HG03097 (cell line): ENCODE data around the gene SLC12A2.

ENCODE experiments used
- ATAC-seq: cut with Tn5 transposase; IDR thresholded peaks from one replicate; pipeline ENCODE4 v1.9.1; 2021; ENCODE audit not compliant: unreplicated experiment, low FRiP score

Gene SLC12A2

DNA sequence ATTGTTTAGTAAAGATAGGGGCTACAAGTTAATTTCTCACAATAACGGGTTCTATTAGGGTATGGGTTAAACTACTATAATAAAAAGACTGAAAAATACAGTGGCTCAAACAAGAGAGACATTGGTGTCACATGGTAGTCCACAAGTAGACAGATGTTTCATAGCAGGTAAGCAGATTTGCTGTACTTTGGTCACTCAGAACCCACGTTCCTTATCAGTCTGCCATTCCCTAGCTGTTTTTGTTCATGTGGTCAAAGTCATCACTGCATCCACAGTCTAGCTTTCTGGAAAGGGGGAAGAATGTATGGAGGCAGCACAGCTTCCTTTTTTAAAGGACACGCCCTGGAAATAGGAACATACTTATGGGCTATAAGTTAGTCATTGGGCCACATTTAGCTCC is 73.0 kb downstream of the SLC12A2 start:
- ATAC-seq, result no peak

DNA sequence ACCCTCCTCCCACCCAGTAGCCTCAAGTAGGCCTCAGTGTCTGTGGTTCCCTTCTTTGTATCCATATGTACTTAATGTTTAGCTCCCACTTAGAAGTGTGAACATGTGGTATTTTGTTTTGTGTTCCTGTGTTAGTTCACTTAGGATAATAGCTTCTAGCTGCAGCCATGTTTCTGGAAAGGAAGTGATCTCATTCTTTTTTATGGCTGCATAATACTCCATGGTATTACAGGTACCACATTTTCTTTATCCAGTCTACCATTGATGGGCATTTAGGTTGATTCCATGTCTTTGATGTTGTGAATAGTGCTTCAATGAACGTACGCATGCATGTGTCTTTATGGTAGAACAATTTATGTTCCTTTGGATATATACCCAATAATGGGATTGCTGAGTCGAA is 74.8 kb downstream of the SLC12A2 start:
- no peak for ATAC-seq

DNA sequence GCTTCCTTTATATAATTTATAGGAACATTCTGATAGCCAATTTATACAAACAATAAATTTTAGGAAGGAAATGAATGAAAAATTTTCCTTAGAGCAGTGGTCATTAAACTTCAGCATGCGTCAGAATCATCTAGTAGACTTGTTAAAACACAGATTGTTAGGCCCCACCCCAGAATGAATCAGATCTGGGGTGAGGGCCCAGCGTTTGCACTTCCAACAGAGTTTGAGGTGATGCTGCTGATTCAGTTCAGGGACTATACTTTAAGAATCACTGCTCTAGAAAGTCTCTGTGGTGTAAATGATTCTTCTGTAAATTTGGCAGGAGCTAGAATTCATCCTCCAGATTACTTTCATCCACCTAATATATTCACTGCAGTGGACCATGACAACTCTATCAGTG is 80.4 kb downstream of the SLC12A2 start:
- no peak for ATAC-seq

DNA sequence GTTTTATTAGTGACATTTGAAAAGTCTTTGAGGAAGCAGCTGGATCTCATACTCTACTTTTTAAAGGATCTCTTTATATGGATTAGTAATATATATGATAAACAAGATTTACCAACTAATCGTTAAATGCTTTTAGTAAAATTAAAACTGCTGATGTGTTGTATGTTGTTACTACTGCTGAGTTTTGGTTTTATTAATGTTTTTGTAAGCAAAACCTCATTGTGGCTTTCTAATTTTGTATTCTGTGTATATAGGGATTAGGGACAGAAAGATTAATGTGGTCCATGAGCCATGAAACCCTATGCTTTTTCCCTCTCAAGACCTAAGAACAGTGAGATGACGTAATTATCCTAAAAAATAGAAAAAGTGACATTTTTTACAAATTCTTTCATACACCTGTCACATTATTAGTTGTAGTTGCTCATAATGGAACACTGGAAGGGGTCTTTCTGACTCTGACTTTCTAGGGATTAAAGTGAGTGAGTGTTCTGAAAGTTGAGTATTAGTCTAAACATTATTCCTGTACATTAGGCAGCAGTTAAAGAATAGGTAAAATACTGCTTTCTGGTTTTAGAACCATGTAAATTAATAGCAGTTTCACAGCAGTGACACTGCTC is 85.9 kb downstream of the SLC12A2 start:
- no peak for ATAC-seq

DNA sequence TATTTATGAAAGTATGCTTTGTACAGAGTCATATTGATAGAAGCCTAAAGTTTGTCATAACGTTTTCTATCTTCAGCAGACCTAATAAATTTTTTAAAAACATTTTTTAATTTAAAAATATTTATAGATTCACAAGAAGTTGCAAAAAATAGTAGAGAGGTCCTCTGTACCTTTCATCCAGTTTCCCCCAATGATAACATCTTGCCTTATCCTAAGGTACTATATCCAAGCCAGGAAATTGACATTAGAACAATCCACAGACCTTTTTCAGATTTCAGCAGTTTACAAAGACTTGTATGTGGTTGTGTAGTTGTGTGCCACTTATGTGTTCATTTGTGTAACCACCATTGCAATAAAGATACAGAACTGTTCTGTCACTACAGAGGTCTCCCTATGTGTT is 88.5 kb downstream of the SLC12A2 start:
- ATAC-seq, result no peak

DNA sequence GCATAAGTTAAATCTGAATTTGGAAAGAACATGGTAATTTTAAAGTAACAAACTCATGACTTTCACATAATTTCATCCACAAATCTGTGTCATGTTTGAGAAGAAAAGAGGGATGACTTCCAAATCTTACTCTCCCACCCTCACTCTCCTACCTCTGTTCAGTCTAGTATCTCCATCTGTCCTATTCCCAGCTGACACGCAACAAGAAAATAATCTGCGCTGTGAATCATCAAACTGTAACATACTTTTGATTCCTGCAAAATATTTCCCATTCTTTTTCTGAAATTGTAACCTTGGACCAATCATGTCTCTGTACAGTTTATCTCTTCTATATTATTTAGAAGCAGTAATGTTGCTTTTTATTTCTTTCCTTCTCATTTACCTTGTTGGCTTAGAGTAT is 91.4 kb downstream of the SLC12A2 start:
- no peak for ATAC-seq

DNA sequence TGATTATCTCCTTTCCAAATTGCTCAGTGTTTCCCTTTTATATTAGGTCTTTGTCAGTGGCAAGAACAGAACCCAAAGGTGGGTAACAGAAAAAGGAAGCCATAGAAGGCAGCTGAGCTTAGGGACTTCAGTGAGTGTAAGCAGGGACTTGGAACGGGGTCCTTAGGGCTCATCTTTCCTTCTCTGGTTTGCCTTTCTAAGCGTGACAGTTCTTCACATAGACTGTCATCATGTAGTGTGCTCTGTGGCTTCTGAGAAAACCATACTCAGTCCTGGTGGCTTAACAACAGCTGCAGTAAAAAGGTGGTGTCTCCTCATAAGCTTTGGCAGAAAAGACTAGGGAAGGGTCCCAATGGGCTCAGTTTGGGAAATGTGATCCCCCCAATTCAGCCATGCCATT is 108.8 kb downstream of the SLC12A2 start:
- ATAC-seq, result no peak

DNA sequence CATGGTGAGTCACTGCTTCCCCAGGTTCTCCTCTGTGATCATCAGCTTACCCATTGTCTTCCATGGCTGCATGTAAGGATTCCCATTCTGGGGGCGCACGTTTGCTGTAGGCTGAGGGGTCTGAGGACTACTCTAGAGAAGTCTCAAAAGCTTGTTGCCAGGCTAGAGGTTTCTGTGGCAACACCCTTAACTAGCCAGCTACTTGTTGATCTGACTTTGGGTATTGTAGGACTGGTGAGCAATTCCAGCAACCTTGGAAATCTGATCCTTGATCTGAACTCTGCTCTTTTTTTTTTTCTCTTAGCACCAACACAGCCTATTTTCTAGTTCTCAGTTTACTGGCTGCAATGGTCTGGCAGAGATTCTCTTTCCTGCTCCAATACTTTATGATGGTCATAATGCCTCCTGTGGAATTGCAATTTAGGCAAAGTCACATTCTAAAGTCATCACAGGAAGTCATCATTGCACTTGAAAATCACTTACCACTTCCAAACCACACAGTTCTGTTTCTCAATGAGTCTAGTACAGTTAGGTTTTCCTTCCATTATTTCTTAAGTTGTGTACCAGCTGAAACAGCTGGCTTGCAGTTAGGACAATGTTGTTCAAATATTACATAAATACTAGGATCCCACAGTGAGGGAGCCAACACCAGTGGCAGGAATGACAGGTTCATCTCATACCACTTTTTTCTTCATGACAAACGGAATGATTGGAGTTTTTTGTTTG is 110.3 kb downstream of the SLC12A2 start:
- ATAC-seq, result no peak

DNA sequence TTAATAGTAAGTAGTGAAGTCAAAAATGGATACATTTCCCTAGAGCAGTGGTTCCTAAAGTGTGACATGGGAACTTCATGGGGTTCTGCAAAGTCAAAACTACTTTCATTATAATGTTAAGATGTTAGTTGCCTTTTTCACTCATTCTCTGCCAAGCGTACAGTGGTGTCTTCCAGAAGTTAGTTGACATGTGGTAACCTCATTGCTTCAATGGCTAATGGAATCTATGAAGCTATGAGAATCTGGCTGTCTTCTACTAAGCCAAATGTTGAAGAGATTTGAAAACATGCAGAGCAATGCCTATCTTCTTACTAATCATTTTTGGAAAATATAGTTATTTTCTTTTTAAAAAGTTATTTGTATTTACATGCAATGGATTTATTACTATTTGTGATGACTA is 111.8 kb downstream of the SLC12A2 start:
- no peak for ATAC-seq

DNA sequence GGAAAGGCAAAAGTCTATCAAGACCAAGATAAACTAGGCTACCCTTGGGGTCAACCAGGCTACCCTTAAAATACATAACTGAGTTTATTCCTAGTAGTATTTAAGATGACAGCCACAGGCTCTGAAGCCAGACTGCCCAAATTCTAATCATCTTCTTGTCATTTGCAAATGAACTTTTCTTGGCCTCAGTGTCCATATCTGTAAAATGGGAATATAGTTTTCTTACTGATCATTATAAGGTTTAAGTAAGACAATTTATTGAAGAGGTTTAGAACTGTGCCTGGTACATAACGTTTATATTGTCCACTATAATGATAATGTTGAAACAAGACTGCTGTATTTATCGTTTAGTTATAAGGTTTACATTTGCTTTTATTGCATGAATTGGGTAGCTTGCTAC is 112.5 kb downstream of the SLC12A2 start:
- no peak for ATAC-seq

DNA sequence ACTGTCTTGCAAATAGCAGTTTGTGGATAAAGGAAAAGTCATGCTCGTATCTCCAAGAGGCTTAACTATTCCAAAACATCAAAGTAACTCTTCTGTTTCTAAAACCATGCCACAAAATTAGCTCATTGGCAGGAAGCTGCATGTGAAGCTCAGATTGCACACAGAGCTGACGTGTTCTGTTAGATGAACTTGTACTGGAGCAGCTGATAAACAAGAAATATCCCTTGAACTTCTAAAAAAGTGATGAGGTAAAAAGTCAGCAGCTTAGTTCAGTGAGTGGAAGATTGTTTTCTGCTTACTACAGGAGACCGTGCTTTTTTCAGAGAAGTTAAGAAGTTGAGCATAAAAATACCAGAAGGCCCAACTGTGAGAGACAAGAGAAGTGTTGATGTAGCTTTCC is 113.2 kb downstream of the SLC12A2 start:
- no peak for ATAC-seq

DNA sequence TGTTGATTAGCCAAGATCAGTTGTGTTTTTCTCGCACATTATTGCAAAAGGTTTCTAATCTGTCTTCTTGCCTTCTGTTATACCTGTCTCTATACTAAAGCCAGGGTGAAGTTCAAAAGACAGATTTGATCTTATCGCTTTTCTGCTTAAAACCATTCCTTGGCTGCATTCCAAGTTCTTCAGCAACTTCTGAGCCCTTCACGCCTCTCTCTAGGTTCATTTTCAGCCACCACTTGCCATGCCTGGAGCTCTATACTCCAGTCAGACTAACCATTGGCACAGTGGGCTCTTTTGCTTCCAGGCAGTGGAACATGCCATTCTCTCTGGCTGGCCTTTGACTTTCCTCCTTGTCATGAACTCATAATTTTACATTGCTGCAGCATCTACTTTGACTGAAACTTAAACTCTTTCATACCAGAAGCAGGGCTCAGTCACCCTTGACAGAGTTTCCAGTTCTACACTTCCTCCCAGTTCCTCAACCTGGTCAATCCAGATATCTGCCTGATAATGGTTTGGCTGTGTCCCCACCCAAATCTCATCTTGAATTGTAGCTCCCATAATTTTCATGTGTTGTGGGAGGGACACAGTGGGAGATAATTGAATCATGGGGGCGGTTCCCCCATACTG is 114.4 kb downstream of the SLC12A2 start:
- no peak for ATAC-seq

DNA sequence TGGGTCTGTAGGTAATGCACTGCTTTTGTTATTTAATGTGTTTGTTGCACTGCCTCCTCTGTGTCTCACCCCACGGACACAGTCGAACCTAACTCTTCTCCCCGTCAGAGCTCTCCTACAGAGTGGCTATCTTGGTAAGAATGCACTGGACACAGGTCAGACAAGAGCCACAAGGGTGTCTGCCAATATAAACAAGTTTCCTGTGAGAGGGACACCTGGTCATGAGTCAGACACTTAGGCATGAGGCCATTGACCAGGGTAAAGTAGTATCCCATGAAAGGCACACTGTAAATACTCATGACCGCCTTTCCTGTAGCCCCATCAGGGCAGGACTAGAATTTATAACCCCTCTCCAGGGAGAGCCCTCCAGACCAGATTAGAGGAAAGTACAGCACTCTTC is 115.5 kb downstream of the SLC12A2 start:
- ATAC-seq, result no peak

DNA sequence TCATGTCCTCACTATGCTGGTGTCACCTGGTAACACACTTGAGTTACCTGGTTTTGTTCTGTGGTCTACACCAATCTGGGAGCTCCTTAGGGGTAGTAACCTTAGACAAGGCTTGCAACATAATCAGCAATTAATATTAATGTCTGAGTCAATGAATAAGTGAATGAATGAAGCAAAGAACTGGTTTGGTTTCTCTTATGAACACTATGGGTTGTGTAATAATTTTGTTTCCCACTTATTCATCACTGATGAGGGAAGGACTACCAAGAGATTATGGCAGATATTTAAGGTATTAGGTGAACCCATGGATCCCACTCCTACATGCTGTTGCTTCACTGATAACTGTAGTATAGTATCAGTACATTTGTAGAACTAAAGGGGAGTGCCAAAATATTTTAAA is 116.0 kb downstream of the SLC12A2 start:
- no peak for ATAC-seq

DNA sequence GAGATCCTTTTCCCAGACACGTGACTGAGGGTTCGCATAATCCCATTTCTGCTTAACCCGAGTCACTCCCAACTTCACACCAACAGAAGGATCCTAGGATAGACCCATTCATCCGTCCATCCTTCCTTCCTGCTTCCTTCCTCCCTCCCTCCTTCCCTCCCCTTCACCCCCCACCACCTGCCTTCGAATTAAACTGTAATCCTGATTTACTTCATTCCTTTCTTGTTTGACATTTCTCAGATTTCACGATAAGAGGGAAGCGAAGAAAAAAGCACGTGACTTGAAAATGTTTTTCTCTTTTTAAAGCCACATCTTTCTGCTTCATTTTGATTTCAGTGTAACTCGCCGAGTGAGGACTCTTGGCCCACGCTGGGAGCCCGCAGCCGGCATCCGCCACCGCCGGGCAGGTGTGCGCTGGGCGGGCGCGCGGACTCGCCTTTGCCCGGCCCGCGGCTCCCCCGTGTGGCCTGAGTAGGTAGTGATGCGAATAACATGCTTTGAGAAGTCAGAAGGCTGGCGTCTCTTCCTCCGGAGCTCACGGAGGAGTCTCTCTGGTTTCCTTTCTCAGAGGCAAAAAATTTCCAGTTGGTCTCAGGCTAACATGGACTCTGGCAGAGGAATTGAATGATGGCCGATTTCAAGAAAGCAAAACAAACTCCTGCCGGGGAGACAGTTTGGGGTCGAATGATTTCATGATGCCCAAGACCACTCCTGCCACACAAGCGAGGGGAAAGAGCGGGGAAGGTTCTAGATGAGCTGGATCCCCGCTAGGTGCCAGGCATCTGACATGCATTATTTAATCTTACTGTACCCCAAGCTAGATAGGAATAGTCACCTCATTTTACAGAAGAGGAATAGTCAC is 117.7 kb downstream of the SLC12A2 start:
- peak; percentile 92 for ATAC-seq

DNA sequence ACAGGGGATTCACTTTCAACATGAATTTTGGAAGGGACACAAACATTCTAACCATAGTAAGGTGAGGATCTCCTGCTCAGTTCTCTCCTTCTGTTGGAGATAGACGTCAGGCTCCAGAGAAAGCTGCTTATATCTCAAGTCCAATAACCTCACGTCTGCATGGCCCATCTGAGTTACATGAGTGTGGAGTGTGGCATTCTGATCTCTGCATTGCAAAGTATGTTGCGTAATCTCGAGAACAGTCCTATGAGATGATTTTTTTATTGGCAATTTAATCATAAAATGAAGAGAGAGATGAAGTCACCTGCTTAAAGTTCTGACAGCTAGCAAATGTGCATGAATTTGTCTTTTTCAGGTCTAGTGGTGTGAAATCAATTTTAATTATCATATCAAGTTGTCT is 118.8 kb downstream of the SLC12A2 start:
- ATAC-seq, result no peak

DNA sequence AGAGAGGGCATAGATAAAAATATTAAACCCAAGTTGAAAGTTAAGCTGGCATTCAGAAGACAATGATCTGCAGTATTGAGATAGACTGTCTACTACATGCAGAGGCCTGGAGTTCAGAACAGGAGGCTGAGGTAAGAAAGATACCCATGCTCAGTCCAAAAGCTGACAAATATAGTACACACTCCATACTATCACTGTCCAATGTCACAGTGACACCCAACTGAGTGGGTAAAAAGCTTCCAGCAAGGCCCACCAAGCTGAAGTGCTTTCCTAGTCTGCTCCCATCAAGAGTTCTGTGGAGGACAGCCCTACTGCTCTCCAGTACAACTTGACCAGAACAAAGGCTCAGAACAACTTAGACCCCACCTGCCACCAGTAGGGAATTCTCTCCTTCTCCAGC is 124.9 kb downstream of the SLC12A2 start:
- ATAC-seq, result no peak

DNA sequence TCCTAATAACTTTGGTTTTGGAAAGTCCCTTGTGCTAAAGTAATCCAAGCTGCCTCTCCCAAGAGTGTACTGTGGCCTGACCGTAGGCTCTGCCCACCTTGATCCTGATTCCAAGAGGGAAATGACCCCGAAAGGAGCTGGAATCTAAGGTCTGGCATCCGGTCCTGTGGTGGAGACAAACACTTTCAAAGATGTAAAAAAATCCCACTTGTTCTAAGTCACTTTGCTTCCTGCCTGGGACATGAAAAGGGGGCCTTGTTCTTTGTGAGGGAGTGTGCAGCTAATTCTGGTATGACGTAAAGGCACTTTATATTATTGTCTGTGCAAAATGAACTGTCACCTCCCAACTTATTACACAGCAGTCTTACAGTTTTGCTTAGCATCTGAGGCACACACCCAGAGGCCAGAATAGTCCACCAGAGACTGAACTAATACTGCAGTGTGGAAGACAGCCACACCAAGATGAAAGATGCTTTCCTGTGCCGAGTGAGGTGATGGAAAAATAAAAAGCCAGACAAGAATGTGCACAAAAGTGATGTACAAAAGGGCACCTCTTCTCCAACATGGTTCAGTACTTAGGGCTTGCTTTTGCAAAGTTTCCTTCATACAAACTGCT is 128.7 kb downstream of the SLC12A2 start:
- no peak for ATAC-seq

DNA sequence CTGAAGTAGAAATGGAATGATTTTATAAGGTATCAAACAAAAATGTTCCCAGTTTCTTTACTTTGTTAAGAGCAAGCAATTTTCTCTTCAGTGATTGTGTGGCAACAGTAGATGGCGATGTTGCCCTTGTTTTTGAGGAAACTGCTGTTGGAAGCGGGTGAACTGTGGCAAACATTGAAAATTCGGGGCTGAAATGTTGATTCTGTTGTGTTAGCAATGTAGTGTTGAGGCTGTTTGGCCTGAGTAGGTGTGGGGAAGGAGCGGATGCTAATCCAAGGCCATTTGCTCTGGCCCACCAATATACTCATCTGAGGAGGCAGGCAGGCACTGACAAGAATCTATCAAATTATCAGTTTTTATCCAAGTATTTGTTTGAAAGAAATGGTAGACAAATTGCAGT is 129.8 kb downstream of the SLC12A2 start:
- no peak for ATAC-seq

DNA sequence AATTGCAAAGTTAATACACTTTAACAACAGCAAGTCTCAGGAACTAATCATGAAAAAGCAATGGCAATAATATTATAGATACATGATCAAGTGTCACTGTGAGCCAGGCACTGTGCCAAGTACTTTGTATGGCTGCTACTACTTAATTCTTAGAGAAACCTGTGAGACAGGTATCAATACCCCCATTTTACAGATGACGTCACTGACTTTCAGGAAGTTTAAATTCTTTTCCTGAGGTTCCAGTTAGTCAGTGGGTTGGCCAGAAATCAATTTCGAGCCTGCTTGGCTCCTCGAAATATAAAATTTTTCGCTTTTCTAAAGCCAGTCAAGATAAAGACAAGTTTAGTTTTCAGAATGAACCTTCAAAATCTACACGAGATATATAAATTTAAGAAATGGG is 130.3 kb downstream of the SLC12A2 start:
- ATAC-seq, result no peak

DNA sequence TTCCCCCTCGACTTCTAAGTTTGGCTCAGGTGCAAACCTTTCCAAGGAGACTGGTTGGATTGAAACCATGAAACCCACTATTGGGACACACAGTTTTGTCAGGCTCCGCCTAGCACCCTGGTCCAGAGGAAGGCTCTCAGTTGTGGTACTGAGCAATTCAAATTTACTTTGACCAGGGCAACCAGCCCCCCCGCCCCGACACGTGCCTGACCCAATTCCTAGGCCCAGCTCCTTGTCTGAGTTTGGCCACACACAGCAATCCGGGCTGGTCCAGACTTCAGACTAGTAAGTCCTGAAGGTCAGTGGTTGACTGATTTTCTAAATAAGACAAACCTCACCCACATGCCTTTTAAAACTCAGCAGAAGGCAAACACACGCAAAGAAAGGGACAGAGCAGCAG is 132.7 kb downstream of the SLC12A2 start:
- no peak for ATAC-seq
